ENCODE measurements around the gene BAMBI. TPM values are rescaled to one million over a fixed set of nuclear protein-coding genes. Genes with fewer than 3 reads are reported as not detected.

The BAMBI gene
- polyA plus RNA-seq, 2 of the 4 experiments (the other 2 are of a cell fraction): 25.6 to 40.5 TPM

DNA sequence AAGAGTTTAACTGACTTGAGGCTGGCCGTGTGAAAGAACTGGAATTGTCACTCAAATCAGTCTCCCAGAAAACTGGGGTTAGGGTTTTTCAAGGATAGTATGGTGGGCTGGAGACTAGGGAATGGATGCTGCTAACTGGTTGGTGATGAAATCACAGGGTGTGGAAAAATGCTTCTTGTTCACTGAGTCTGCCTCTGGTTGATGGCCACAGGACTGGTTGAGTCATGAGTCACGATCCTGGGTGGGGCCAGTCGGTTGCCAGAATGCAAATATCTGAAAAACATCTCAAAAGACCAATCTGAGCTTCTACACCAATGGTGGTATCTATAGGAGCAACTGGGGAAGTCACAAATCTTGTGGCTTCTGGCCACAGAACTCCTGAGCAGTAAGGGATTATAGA lies 16.3 kb upstream of the BAMBI start:
- H3K4me3 ChIP-seq: no peak overlapping the region
- FAIRE-seq (no peak), ATAC-seq (peak in 1 of 2 experiments; percentile 39; a peak in 2 of 6 replicates), DNase-seq (ENCODE audit: low read depth in 1 of 2, low spot score in 1 of 2) (peak in 1 of 2 experiments; percentile 50)
- H3K4me1 ChIP-seq: peaks cover 17% of the 10 kb centered on the region
- POLR2A ChIA-PET: no interaction called here
- 31% methylated on average over 3 of the region's 3 CpGs for WGBS (ENCODE audit: missing lambda C conversion rate)
- CTCF ChIA-PET: interaction anchor here (1.2 to 5.0 kb wide), 3 partner anchors 332 to 768 kb away, joined by 3 to 57 read pairs (median 9); no protein-coding TSS in a partner anchor
- TF ChIP-seq HDAC2 (IDR thresholded peaks at IDR 0.05): no peak
- no peak for TF ChIP-seq NR3C1 (IDR thresholded peaks at IDR 0.05)
- TF ChIP-seq, protein P1, sequence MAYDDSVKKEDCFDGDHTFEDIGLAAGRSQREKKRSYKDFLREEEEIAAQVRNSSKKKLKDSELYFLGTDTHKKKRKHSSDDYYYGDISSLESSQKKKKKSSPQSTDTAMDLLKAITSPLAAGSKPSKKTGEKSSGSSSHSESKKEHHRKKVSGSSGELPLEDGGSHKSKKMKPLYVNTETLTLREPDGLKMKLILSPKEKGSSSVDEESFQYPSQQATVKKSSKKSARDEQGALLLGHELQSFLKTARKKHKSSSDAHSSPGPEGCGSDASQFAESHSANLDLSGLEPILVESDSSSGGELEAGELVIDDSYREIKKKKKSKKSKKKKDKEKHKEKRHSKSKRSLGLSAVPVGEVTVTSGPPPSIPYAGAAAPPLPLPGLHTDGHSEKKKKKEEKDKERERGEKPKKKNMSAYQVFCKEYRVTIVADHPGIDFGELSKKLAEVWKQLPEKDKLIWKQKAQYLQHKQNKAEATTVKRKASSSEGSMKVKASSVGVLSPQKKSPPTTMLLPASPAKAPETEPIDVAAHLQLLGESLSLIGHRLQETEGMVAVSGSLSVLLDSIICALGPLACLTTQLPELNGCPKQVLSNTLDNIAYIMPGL (CRISPR knock-in tag; IDR thresholded peaks at IDR 0.05; ENCODE audit: borderline replicate concordance): no peak
- TF ChIP-seq FOXS1 (CRISPR knock-in tag; IDR thresholded peaks at IDR 0.05): no peak
- TF ChIP-seq CEBPB (IDR thresholded peaks at IDR 0.05): 0 out of 4 replicates have a peak, but pooled peaks of 1 of the 2 experiments have one; percentile 20
- TF ChIP-seq CHD2 (IDR thresholded peaks at IDR 0.05; ENCODE audit: low read length, partially characterized antibody): no peak
- TF ChIP-seq, protein P2, sequence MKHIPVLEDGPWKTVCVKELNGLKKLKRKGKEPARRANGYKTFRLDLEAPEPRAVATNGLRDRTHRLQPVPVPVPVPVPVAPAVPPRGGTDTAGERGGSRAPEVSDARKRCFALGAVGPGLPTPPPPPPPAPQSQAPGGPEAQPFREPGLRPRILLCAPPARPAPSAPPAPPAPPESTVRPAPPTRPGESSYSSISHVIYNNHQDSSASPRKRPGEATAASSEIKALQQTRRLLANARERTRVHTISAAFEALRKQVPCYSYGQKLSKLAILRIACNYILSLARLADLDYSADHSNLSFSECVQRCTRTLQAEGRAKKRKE (CRISPR knock-in tag; IDR thresholded peaks at IDR 0.05; ENCODE audit: low read depth): no peak
- TF ChIP-seq TP53 (CRISPR knock-in tag; IDR thresholded peaks at IDR 0.05): no peak
- TF ChIP-seq SREBF2 (IDR thresholded peaks at IDR 0.05): no peak
- no peak for TF ChIP-seq PHF8 (IDR thresholded peaks at IDR 0.05; ENCODE audit: borderline replicate concordance, low read depth)
- TF ChIP-seq FOSL2 (IDR thresholded peaks at IDR 0.05): no peak
- peak; percentile 41 for TF ChIP-seq FOSL2 (CRISPR knock-in tag; IDR thresholded peaks at IDR 0.05)
- H3K27ac ChIP-seq: peak overlapping the region in 1 of 2 experiments; percentile 48; a peak in 3 of 6 replicates
- H3K9me3 ChIP-seq: no peaks in the 10 kb centered on the region
- H3K4me2 ChIP-seq: peak overlapping the region; percentile 29

DNA sequence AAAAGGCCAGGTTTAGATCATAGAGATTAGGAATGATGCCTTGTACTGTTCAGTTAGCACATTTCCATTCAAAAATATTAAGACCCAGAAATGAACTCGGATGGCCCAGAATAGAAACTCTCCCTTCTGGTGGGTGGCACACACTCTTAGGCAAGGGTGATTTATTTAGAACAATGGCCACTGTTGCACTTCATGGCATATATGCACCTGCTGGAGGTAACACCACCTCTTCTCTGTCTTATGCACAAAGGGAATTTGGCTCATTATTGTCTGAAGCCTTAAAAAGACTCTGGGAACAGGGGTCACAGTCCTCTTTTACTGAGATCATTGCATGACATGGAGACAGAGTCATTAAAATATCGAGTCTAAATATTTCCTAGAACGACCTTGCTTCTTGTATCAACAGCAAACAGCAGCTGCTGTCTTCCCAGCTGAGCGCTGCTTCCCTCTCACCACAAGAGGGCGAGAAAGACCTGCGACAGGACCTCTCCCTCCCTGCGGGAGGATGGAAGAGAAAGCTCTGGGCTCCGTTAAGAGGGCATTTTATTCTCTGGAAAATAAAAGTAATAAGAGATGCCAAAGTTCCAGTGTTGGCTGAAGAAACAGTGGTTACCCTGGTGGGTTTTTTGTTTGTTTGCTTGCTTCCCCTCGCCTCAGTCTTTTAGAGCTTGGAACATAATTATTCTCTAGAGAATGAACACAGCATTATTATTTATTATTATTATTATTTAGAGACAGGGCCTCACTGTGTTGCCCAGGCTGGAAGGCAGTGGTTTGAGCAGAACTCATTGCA lies 13.5 kb upstream of the BAMBI start:
- DNase-seq (ENCODE audit: low read depth in 1 of 2, low spot score in 1 of 2) (peak; percentile 79 to 86), ATAC-seq (peak; percentile 87 to 92), FAIRE-seq (peak; percentile 90)
- peak overlapping the region; percentile 52 for H3K4me2 ChIP-seq
- no peak overlapping the region for H3K4me3 ChIP-seq
- H3K27ac ChIP-seq: peak overlapping the region; percentile 47 to 67; a peak in 5 of 6 replicates
- POLR2A ChIA-PET: interaction anchor here (1.1 to 1.5 kb wide), 2 partner anchors 14 to 328 kb away, joined by 6 to 9 read pairs; partner anchors contain the start of gene BAMBI
- TF ChIP-seq NPAS2 (CRISPR knock-in tag; IDR thresholded peaks at IDR 0.05; ENCODE audit: borderline replicate concordance) (no peak), RAD21 (conservative IDR thresholded peaks at IDR 0.05 in 1 of 2, IDR thresholded peaks at IDR 0.05 in 1 of 2) (peak; percentile 99), SMC3 (IDR thresholded peaks at IDR 0.05) (peak; percentile 98), FOSB (CRISPR knock-in tag; IDR thresholded peaks at IDR 0.05) (no peak)
- TF ChIP-seq, protein P3, sequence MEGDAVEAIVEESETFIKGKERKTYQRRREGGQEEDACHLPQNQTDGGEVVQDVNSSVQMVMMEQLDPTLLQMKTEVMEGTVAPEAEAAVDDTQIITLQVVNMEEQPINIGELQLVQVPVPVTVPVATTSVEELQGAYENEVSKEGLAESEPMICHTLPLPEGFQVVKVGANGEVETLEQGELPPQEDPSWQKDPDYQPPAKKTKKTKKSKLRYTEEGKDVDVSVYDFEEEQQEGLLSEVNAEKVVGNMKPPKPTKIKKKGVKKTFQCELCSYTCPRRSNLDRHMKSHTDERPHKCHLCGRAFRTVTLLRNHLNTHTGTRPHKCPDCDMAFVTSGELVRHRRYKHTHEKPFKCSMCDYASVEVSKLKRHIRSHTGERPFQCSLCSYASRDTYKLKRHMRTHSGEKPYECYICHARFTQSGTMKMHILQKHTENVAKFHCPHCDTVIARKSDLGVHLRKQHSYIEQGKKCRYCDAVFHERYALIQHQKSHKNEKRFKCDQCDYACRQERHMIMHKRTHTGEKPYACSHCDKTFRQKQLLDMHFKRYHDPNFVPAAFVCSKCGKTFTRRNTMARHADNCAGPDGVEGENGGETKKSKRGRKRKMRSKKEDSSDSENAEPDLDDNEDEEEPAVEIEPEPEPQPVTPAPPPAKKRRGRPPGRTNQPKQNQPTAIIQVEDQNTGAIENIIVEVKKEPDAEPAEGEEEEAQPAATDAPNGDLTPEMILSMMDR (IDR thresholded peaks at IDR 0.05): peak; percentile 97
- no peaks in the 10 kb centered on the region for H3K9me3 ChIP-seq
- peaks cover 28% of the 10 kb centered on the region for H3K4me1 ChIP-seq
- 3% methylated on average over 9 of the region's 9 CpGs for WGBS (ENCODE audit: missing lambda C conversion rate)
- CTCF ChIA-PET: interaction anchor here (0.5 to 5.0 kb wide), 107 partner anchors 8 to 934 kb away, joined by 3 to 57 read pairs (median 4); no protein-coding TSS in a partner anchor

Data from A549 (cell line).